GM19351 (cell line): ENCODE measurements around the gene TMEM236.

Experiments
- ATAC-seq: cut with Tn5 transposase; IDR thresholded peaks from one replicate; pipeline ENCODE4 v1.9.1; 2021; ENCODE audit warnings: mild to moderate bottlenecking, moderate library complexity; ENCODE audit not compliant: unreplicated experiment

TMEM236 gene

GRCh38 chr10:17816199-17816598, 64.2 kb downstream of the TMEM236 start:
- no peak for ATAC-seq

- ATAC-seq: no peak
These were observed 65.3 kb downstream of the TMEM236 start for GRCh38 chr10:17817316-17817715.

GRCh38 chr10:17817790-17818189, 65.8 kb downstream of the TMEM236 start:
- no peak for ATAC-seq

GRCh38 chr10:17819836-17820235, 67.8 kb downstream of the TMEM236 start:
- ATAC-seq: no peak

- no peak for ATAC-seq
These were observed 68.9 kb downstream of the TMEM236 start for GRCh38 chr10:17820943-17821342.

- ATAC-seq: no peak
These were observed 69.9 kb downstream of the TMEM236 start for GRCh38 chr10:17821893-17822292.

GRCh38 chr10:17831341-17831740, 79.3 kb downstream of the TMEM236 start:
- ATAC-seq: no peak

GRCh38 chr10:17831896-17832295, 79.9 kb downstream of the TMEM236 start:
- ATAC-seq: no peak

GRCh38 chr10:17833656-17834055, 81.7 kb downstream of the TMEM236 start:
- no peak for ATAC-seq

- no peak for ATAC-seq
These were observed 83.7 kb downstream of the TMEM236 start for GRCh38 chr10:17835688-17836087.

- no peak for ATAC-seq
These were observed 84.9 kb downstream of the TMEM236 start for GRCh38 chr10:17836942-17837341.

- ATAC-seq: no peak
These were observed 86.2 kb downstream of the TMEM236 start for GRCh38 chr10:17838080-17838648.

GRCh38 chr10:17841050-17841449, 89.0 kb downstream of the TMEM236 start:
- ATAC-seq: no peak

GRCh38 chr10:17842641-17843040, 90.6 kb downstream of the TMEM236 start:
- ATAC-seq: no peak

GRCh38 chr10:17847585-17848296, 95.7 kb downstream of the TMEM236 start:
- ATAC-seq: no peak

GRCh38 chr10:17848646-17849045, 96.6 kb downstream of the TMEM236 start:
- no peak for ATAC-seq
